ENCODE measurements around the gene ACOT7.
"Not testable (repeated sequence)": the region's sequence is repeated elsewhere in the genome, so short reads cannot be mapped to it uniquely, and the experiment has no call there.

The ACOT7 gene

GRCh38 chr1:6245086-6245868, 148.3 kb downstream of the ACOT7 start:
- DNase-seq: no peak

- DNase-seq: no peak
These were observed 149.0 kb downstream of the ACOT7 start for GRCh38 chr1:6244401-6245049.

DNA sequence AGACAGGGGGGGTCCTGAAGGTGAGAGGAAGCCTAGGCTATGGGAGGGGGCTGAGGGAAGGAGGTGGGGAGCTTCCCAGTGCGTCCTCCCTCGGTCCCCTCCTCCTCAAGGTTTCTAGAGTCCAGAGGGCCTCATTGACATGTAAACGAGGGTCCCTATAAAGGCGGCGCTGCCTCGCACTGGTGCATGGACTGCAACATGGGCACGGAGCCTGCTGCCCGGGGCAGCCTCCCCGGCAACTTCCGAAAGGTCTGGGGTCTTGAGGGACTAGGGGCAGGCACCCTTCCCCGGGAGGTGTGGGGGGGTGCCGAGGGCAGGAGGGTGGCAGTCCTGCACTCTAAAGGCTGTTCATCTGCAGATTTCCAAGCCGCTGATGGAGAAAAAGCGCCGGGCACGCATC, 149.6 kb downstream of the ACOT7 start, which contains the start of gene HES3:
TSS of gene HES3 (plus strand) at position 187 of the 400 bp plus-strand sequence. CDS start at position 374, 187 bp downstream.
- DNase-seq: no peak

DNA sequence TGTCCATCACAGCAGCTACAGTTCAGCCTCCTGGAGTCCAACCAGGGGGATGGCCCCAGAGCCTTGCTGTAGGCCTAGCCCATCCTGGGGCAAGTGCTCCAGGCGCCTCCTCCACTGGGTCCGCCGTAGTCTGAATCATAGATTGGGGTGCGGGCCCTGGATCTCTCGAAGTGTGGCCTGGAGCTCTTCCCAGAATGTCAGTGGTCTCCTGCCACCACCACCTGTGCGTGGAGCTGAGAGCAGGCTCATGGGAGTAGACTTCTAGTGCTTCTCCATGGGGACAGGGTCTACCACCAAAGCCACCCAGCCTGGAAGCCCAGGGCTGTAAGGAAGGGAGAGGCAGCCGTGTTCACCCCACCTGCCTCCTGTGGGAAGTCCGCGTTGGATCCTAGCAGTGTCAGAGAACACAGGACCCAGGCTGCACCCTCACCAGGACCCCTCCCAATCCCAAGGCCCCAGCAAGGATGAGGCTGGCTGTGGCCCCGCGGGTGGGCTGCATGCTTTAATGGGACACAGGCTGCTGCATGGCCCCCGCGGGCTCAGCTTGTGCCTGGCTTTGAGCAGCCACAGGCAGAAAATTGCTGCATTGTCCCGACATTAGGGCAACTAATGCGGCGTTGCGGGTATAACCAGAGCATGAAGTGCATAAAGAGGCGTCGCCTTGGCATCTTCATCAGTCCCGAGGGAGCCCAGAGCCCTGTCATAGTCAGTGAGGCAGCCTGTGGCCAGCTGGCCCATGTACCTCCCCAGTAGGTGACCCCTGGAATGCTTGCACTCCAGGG, 150.3 kb downstream of the ACOT7 start:
- no peak for DNase-seq

GRCh38 chr1:6241887-6242740, 151.5 kb downstream of the ACOT7 start:
- no peak for DNase-seq

DNA sequence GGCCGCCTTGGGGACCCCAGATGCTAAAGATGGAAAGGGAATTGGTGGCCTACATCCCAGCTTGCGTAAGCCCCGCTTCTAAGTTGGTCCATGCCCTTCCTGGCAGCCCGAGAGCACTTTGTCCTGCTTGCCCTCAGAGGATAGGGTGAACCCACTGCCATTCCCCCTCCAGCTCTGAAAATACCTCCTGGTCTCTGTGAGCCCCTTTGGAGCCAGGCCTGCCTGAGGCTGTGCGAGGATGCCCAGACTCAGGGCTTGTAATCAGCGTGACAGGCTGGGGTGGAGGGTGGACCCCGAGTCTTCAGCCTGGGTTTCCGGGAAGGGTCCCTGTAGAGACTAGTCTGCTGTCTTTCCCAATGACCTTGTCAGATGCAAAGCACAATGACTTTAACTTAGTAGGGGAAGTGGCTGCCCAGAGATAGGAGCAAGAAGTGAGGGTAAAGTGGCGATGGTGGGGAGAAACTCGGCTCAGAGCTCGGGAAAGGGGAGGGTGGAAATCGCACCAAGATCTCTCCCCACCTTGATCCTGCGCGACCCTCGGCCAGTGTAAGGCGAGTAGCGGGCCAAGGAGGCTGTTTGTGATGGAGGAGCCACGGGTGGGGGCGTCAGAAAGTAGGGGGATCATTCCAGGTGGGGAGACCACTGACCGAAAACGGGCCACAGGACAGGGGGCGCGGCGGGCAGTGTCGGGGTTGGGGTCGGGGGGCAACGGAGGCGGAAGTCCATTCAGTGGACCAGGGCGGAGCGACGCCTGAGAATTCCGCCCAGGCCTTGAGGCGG, 152.3 kb downstream of the ACOT7 start:
- no peak for DNase-seq

DNA sequence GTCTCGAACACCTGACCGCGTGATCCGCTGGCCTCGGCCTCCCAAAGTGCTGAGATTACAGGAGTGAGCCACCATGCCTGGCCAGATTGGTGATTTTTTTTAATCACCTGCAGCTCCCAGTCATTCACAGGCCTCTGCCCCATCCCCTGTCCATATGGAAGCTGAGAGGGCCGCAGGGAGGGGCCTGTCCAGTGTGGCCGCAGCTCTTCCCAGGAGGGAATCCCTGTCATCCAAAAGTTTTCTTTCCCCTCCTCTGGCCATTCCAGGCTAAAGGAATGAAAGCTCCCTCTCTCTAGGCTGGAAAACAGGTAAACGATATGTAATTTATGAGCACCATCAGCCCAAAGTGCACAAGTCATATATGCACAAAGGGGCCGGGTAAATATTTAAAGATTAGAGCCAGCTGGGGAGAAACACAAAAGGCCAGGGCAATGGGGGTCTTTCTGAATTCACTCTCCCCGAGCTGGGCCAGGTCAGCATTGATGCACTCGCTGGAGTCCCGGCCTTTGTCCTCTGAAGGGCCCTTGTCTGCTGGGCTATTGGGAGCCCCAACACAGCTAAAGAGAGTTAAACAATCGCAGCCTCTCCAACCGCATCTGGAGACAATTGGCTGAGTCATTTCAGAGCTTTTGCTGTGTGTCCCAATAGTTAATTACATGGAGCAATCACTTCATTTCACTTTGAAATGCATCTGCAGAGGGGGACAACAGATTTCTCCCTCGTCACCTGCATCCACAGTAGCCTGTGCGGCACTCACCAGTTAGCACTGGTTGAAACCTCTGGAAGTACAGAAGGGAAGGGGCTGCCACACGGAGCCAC, 153.4 kb downstream of the ACOT7 start:
- DNase-seq: no peak

DNA sequence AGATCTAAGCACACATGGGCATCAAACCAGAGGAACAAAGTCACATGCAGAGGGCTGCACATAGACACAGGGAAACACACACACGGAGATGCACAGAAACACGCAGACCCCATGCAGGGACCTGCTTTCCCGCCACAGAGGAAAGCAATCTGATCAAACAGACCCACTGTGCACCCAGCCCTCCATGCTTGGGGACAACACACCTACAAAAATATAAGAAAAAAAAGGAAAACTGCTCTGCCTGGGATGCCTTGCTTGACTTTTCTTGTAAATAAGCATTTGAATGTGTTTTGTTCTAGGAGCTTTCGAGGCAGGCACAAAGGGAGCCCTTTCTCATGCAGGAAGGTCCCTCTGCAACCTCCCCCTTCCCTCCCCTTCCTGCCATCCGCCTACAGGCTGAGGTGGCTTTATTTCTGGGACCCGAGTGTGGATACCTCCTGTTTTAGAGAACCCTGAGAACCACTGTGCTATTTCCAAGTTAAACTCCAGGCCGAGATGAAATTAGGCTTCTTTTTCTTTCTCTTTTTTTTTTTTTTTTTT, 154.3 kb downstream of the ACOT7 start:
- no peak for DNase-seq

DNA sequence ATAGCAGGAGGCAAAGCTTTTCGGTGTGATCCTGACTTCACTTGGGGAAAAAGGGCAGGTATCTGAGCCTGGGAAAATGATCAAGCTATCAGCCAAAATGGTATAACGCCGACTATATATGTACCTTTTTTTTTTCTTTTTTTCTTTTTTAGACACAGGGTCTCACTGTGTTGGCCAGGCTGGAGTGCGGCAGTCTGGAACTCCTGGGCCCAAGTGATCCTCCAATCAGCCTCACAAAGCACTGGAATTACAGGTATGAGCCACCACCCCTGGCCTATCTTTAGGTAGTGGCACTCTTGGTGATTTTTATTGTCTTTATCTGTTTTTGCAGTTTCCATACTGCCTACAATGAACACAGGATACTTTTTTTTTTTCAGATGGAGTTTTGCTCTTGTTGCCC, 156.5 kb downstream of the ACOT7 start:
- no peak for DNase-seq

DNA sequence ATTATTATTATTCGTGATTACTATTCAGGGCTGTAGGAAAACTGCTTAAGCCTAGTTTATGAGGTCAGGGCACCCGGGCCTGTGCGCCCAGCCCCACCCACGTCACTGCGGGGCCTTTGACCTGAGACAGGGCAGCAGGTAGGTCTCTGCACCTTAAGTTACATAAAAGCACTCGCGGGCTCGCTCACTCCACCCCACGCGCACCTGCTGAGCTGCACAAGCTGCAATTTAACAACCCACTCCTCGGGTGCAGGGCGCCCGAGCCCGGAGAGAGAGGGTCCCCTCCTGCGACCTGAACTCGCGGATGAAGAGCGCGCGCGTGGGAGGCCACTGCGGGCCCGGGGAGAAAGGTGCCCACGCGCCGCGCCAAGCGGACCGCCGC, 158.3 kb downstream of the ACOT7 start:
- no peak for DNase-seq

- no peak for DNase-seq
These were observed 158.9 kb downstream of the ACOT7 start for GRCh38 chr1:6234502-6235295.

DNA sequence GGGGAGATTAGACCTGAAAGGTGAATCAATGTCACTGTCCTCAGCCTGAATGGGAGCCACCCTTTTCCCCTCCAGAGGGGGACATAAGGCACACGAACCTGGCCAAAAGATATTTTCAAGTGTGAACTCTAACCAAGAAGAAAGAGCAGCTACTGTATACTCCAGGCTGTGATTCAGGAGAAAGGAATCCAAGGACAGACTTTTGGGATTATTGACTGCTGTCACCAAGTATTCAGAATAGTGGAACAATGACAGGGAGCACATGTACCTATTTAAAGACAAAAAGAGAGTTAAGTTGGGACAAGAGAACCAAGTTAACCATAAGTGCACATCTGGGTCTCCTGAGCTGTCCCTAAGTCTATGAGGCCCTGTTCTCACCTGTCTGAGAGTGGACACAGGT, 160.2 kb downstream of the ACOT7 start:
- DNase-seq: no peak

DNA sequence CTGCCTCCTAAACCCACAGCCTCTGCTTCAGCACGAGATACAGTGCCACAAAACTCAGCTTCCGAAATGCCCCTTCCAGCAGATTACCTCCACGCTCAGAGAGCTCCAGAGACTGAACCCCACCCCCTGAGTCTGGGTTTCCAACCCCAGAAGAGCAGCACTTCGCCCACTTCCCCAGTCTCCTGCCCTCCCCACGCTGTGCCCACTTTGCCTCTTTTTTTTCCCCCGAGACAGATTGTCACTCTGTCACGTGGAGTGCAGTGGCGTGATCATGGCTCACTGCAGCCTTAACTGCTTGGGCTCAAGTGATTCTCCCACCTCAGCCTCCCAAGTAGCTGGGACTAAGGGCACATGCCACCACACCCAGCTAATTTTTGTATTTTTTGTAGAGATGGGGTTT, 167.9 kb downstream of the ACOT7 start:
- DNase-seq: no peak

GRCh38 chr1:6224718-6225117, 168.8 kb downstream of the ACOT7 start:
- no peak for DNase-seq

DNA sequence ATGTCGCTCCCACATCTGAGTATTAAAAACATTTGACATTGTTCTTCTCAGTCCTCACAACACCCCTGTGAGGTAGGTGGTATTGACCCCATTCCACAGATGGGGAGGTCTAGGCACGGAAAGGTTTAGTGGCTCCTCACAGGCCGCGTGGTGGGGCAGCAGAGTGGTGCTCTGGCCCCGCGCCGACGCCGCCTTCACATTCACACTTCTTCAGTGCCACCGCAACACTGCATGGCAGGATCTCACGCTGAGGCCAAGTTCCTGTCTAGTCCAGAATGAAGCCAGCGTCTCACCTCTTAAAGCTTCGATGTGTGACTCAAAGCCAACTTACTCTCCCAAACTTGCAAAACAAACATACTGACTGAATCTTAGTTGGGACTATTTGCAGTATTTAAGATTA, 169.9 kb downstream of the ACOT7 start:
- DNase-seq: no peak

DNA sequence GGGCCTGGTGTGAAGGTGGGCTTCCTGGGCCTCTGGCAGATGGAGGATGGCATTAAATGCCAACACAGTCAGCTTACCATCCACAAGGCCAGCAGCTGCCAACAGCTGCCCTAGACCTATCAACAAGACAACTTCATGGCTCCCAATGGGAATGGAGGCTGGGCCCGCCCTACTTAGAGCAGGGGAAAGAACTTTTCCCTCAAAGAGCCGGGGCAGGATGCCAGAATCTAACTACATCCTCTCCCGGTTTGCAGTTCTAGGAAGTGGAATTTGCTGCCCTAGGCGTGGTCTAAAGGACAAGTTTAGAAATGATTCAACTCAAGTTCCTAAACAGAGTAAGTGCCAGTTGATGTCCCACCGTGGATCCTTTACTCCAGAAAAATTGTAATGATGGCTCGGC, 170.9 kb downstream of the ACOT7 start:
- no peak for DNase-seq

- no peak for DNase-seq
These were observed 172.3 kb downstream of the ACOT7 start for GRCh38 chr1:6221210-6221784.

DNA sequence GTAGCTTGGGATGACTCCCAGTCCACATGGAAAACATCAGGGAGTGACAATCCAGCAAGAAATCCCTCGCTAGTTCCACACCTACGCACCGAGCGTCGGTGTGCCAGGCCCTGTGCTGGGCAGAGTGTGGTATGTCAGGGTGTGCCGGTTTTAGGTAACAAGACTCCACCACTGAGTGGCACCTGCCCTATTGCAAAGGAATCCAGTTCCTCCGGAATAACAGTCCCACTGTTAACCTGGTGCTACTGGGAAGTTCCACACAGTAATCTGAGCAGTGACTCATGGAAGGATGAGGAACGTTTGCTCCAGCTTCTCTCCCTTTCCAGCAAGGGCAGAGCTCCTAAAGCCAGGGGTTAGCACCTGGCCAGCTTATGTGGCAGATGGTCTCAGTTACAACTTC, 173.3 kb downstream of the ACOT7 start:
- no peak for DNase-seq

GRCh38 chr1:6219641-6220040, 173.9 kb downstream of the ACOT7 start:
- not testable (repeated sequence) for DNase-seq
